ENCODE data around the gene MACROD1.
A peak's percentile ranks its signal among the peaks of the same experiment; 100 is the strongest.
"Not testable (repeated sequence)": the region's sequence is repeated elsewhere in the genome, so short reads cannot be mapped to it uniquely, and the experiment has no call there.

MACROD1 gene

DNA sequence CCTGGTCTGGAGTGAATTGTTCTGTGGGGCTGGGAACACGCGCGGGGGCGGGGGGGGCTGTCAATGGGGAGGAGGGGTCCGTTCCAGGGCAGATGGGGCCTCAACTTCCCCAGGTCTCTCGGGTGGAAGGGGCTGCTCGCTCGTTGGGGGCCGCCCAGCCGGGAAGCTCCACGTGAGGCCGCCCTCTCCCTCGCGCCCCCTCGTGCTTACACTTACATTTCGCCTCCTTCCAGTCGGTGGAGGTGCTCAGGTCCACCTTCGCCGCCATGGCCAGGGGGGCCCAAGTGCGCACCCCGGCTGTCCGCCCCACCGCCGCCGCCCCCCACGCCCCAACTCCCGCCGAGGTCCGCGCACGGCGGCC, 452 bp downstream of the MACROD1 start:
- H3K9me3 Mint-ChIP-seq: no peaks in the 10 kb centered on the region
- H3K4me3 Mint-ChIP-seq: peak overlapping the region; percentile 82
- H3K27ac Mint-ChIP-seq: no peak overlapping the region
- peaks cover 21% of the 10 kb centered on the region for H3K4me1 Mint-ChIP-seq
- peaks cover 4% of the 10 kb centered on the region for H3K36me3 Mint-ChIP-seq
- H3K27me3 Mint-ChIP-seq: no peaks in the 10 kb centered on the region

- Mint-ChIP-seq H3K36me3 (peaks cover 2% of the 10 kb centered on the region), H3K27me3 (no peaks in the 10 kb centered on the region), H3K4me3 (peak overlapping the region; percentile 82), H3K9me3 (no peaks in the 10 kb centered on the region), H3K27ac (peak overlapping the region; percentile 35), H3K4me1 (peaks cover 21% of the 10 kb centered on the region)
These were observed 1.3 kb downstream of the MACROD1 start for GRCh38 chr11:64164392-64165312.

GRCh38 chr11:64163951-64164350, 2.0 kb downstream of the MACROD1 start:
- peak overlapping the region; percentile 47 for H3K4me3 Mint-ChIP-seq
- peaks cover 2% of the 10 kb centered on the region for H3K36me3 Mint-ChIP-seq
- H3K27ac Mint-ChIP-seq: no peak overlapping the region

DNA sequence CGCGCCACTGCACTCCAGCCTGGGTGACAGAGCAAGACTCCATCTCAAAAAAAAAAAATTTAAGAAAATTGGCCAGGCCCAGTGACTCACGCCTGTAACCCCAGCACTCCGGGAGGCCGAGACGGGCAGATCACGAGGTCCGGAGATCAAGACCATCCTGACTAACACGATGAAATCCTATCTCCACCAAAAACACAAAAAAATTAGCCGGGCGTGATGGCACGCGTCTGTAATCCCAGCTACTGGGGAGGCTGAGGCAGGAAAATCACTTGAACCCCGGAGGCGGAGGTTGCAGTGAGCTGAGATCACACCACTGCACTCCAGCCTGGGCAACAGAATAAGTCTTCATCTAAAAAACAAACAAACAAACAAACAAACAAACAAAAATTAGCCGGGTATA, 3.1 kb downstream of the MACROD1 start:
- H3K36me3 Mint-ChIP-seq, H3K4me3 Mint-ChIP-seq, H3K27ac Mint-ChIP-seq, H3K9me3 Mint-ChIP-seq, H3K27me3 Mint-ChIP-seq: not testable (repeated sequence)
- H3K4me1 Mint-ChIP-seq: peaks cover 16% of the 10 kb centered on the region

More at GRCh38 chr11:64163951-64164350, 2.0 kb downstream of the MACROD1 start:
- Mint-ChIP-seq H3K27me3 (no peaks in the 10 kb centered on the region), H3K4me1 (peaks cover 21% of the 10 kb centered on the region), H3K9me3 (no peaks in the 10 kb centered on the region)

DNA sequence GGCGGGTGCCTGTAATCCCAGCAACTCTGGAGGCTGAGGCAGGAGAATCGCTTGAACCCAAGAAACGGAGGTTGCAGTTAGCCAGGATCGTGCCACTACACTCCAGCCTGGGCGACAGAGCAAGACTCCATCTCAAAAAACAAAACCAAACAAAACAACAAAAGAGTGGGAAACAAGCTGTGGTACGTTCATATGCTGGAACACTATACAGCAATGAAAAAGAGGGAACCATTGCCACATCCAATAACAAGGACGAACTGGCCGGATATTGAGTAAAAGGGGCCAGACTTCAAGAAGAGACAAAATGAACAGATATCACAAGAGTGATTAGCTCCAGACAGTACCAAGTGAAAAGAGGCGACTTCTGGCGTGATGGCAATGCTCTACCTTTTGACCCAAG, 4.9 kb downstream of the MACROD1 start:
- H3K4me3 Mint-ChIP-seq: no peak overlapping the region
- H3K27me3 Mint-ChIP-seq: no peaks in the 10 kb centered on the region
- no peaks in the 10 kb centered on the region for H3K9me3 Mint-ChIP-seq
- H3K36me3 Mint-ChIP-seq: no peaks in the 10 kb centered on the region
- H3K27ac Mint-ChIP-seq: no peak overlapping the region
- H3K4me1 Mint-ChIP-seq: peaks cover 6% of the 10 kb centered on the region

DNA sequence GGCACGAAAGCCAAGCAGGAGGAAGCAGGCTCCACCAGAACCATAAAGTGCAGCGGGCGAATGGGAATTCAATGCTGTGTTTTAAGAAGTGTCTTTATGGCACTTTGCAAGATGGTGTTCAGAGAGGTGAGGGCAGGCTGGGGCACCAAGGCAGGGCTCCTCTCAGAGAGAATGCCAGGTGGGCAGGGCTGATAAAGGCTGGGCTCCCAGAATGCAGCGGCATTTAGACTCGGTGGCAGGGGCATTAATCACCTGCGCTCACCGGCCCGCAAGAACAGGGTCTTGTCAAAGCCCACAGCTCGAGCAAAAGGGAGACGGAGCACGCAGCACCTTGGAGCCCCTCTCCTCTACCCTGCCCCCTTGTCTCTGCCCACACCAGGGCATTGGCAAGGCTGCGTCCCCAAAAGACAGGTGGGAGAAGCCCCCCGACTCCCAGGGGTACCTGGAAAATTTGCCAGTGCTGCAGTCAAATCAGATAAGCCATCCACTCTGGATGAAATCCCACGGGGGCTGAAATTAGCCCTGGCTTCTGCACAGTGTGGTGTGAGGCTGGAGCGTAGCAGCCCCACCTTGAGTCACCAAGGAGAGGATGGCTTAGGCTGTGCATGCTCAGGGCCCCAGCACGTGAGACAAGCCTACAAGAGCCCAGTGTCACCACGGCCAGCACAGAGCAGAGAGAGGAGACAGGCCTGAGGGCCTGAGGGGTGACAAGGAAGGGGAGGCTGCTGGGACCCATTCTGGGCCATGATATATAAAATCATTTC, 8.1 kb downstream of the MACROD1 start:
- H3K9me3 Mint-ChIP-seq: no peaks in the 10 kb centered on the region
- no peaks in the 10 kb centered on the region for H3K4me1 Mint-ChIP-seq
- H3K27ac Mint-ChIP-seq: no peak overlapping the region
- H3K36me3 Mint-ChIP-seq: no peaks in the 10 kb centered on the region
- H3K4me3 Mint-ChIP-seq: no peak overlapping the region
- H3K27me3 Mint-ChIP-seq: no peaks in the 10 kb centered on the region

DNA sequence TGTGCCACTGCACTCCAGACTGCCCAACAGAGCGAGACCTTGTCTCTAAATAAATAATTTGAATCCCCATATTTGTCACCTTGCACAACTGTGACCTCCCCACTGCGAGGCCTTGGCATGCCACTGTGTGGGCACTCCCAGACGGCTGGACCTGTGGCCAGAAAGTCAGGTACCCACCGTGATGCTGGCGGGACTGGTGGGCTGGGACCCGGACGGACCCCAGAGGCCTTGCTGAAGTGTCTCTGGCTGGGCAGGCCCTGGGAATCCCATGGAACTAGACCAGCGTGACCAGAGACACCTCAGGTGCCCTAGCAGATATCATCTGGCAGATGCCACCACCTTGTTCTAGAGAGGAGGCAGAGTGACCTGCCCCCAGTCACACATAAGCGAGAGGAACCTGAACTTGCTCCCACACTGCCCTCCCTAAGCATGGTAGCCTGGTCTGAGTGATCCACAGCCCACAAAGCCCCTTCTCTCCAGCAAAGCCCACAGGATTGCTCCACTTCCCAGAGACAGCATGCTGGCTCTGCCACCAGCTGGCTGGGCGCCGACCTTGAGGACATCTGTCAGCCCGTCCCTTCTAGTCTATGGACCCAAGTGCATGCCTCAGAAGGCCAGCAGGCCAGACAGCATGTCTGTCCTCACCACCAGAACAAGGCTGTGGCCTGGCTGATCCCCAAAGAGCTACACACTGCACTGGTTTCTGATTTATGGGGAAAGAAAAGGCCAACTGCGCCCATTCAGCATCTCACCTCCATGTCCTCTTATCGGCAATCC, 9.5 kb downstream of the MACROD1 start:
- H3K27ac Mint-ChIP-seq: no peak overlapping the region
- no peaks in the 10 kb centered on the region for H3K36me3 Mint-ChIP-seq
- no peaks in the 10 kb centered on the region for H3K4me1 Mint-ChIP-seq
- no peaks in the 10 kb centered on the region for H3K9me3 Mint-ChIP-seq
- H3K27me3 Mint-ChIP-seq: no peaks in the 10 kb centered on the region
- H3K4me3 Mint-ChIP-seq: no peak overlapping the region

DNA sequence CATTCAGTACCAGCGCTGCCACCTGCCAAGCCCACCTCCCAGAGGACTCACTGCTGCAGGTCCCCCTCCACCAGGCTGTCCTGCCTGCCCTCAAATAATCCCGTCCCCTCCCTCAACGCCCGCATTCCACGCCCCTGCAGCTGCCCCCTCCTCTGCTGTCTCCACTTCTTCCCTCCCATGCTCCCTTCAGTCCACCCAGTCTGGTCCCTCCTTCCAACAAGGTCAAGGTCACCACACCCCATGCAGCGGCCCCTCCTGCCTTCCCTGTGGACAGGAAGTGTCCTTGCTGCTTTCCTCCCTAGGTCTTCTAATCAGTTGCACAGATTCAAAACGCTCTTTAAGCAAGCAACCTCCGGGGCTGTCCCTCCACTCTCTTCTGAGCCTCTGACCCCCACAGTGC, 12.1 kb downstream of the MACROD1 start:
- Mint-ChIP-seq H3K9me3 (no peaks in the 10 kb centered on the region), H3K27ac (no peak overlapping the region), H3K4me1 (no peaks in the 10 kb centered on the region), H3K27me3 (no peaks in the 10 kb centered on the region), H3K36me3 (no peaks in the 10 kb centered on the region), H3K4me3 (no peak overlapping the region)

DNA sequence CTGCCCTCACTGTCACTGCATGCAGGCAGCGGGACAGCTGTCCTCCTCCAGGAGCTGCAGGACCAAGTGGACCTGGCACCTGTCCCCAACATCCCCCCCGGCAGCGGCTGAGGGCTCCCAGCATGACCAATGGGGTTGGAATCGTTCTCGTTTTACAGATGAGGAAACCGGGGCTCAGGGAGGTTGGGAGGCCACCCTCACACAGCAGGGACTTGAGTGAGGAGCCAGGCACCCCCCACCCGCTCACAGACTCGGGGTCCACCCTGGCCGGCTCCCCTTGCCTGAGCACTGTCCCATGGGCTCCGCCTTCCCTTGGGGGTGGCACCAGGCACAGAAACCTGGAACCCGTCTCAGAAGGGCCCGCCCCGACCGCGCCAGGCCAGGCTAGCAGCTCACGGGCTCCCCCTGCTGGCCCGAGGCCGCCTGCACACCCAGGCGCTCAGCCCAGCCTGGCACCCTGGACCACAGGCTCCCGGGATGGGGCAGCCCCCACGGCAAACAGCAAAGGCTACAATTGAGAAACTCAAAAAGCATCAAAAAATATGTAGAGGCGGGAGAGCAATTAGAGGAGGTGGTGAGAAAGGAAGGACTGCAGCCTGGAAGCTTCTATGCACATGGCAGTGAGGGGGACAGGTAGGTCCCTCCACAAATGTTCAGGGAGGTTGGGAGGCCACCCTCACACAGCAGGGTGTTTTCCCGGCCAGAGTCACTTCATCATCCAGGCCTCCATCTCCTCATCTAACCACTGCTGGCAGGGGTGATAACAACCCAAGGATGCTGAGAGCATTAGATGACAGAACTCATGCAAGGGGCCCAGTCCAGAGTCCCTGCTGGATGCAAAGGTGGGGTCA, 12.8 kb downstream of the MACROD1 start:
- no peaks in the 10 kb centered on the region for H3K36me3 Mint-ChIP-seq
- no peak overlapping the region for H3K27ac Mint-ChIP-seq
- no peaks in the 10 kb centered on the region for H3K9me3 Mint-ChIP-seq
- no peaks in the 10 kb centered on the region for H3K27me3 Mint-ChIP-seq
- peaks cover 4% of the 10 kb centered on the region for H3K4me1 Mint-ChIP-seq
- no peak overlapping the region for H3K4me3 Mint-ChIP-seq

- H3K4me3 Mint-ChIP-seq: no peak overlapping the region
- no peaks in the 10 kb centered on the region for H3K36me3 Mint-ChIP-seq
- no peaks in the 10 kb centered on the region for H3K9me3 Mint-ChIP-seq
- peaks cover 4% of the 10 kb centered on the region for H3K4me1 Mint-ChIP-seq
- no peak overlapping the region for H3K27ac Mint-ChIP-seq
- no peaks in the 10 kb centered on the region for H3K27me3 Mint-ChIP-seq
These were observed 14.6 kb downstream of the MACROD1 start for GRCh38 chr11:64151337-64151736.

DNA sequence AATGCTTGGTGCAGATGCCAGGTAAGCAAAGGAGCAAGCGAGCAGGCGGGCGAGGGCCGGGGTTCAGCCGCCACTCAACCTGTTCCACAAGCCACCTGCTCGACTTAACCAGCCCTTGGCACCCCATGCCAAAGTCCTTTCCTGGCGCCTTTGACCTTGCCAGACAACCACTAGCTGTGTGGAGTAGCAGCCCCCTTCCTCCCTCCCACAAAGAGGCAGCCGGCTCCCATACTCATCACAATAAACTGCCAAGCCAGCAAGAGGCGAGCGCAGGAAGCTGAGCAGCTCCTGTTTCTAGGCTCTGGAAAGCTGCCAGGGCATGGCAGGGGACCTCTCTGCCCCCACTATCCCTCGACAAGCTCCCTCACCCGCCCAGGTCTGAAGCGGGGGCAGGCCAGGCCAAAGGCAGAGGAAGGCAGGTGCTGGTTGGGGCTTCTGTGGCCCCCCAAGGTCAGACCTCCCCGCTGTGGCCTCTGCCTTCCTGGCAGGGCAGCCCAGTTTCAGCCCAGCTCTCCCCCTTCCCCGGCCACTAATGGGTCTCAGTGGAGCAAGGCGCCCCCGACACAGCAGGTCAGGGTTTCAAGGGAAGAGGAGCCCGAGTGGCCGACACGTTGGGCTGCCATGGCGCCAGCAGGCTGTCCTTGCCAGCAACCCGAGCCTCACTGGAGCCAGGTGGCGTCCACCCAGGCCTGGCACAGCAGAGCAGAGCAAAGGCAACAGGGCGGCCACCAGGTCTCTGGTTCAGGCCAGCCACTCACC, 15.3 kb downstream of the MACROD1 start:
- no peaks in the 10 kb centered on the region for H3K27me3 Mint-ChIP-seq

DNA sequence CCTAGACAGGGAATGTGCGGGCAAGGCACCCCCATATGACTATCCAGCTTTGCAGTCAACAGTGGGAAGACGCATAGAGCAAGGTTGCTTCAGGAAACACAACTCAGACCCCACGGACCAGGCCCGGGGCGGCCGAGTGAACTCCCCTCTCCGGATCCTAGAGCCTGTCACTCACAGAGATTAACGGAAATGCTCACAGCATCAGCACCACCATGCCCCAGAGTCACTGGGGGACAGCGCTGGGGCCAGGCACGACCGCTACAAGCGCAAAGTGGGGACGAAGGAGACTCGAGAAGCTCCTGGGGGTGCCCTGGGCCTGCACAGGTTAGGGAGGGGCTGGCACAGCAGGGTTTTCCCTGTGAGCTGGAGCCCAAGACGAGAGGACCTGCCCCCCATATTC, 15.9 kb downstream of the MACROD1 start:
- Mint-ChIP-seq H3K9me3 (no peaks in the 10 kb centered on the region), H3K27ac (no peak overlapping the region), H3K4me3 (no peak overlapping the region), H3K4me1 (peaks cover 4% of the 10 kb centered on the region), H3K27me3 (no peaks in the 10 kb centered on the region), H3K36me3 (no peaks in the 10 kb centered on the region)

More for the DNA sequence above, 15.3 kb downstream of the MACROD1 start:
- H3K9me3 Mint-ChIP-seq: no peaks in the 10 kb centered on the region
- H3K4me3 Mint-ChIP-seq: no peak overlapping the region
- no peak overlapping the region for H3K27ac Mint-ChIP-seq
- H3K36me3 Mint-ChIP-seq: no peaks in the 10 kb centered on the region
- peaks cover 4% of the 10 kb centered on the region for H3K4me1 Mint-ChIP-seq

GRCh38 chr11:64148917-64149617, 16.8 kb downstream of the MACROD1 start:
- no peaks in the 10 kb centered on the region for H3K36me3 Mint-ChIP-seq
- H3K4me3 Mint-ChIP-seq: no peak overlapping the region
- H3K9me3 Mint-ChIP-seq: no peaks in the 10 kb centered on the region
- H3K27ac Mint-ChIP-seq: no peak overlapping the region
- H3K27me3 Mint-ChIP-seq: no peaks in the 10 kb centered on the region
- peaks cover 6% of the 10 kb centered on the region for H3K4me1 Mint-ChIP-seq
